Upper lobe of right lung (tissue), 1 donor: ENCODE data around the gene ATG4D. TPM values are rescaled to one million over a fixed set of nuclear protein-coding genes. Genes with fewer than 3 reads are reported as not detected.
A peak's percentile ranks its signal among the peaks of the same experiment; 100 is the strongest.

ENCODE experiments used
- ATAC-seq: fragments of 200-7000 bp; cut with Tn5 transposase; one replicate; pipeline ENCODE4 v1.9.1; 2020; ENCODE audit warnings: mild to moderate bottlenecking, moderate library complexity
- DNase-seq: peaks from one replicate; pipeline ENCODE4 v3.0.0-alpha.2; 2020
- H3K27ac ChIP-seq: fragments of 200-600 bp; one replicate; pipeline ENCODE4 v1.8.0; 2022
- H3K27me3 ChIP-seq: fragments of 200-600 bp; one replicate; pipeline ENCODE4 v1.8.0; 2022; ENCODE audit warnings: mild to moderate bottlenecking
- H3K36me3 ChIP-seq: fragments of 200-600 bp; one replicate; pipeline ENCODE4 v1.8.0; 2022
- H3K4me1 ChIP-seq: fragments of 200-600 bp; one replicate; pipeline ENCODE4 v1.8.0; 2022
- H3K4me3 ChIP-seq: fragments of 200-600 bp; one replicate; pipeline ENCODE4 v1.8.0; 2022; ENCODE audit warnings: mild to moderate bottlenecking
- H3K9me3 ChIP-seq: fragments of 200-600 bp; one replicate; pipeline ENCODE4 v1.8.0; 2022
- CTCF ChIP-seq: fragments of 200-600 bp; IDR thresholded peaks from one replicate; pipeline ENCODE4 v1.8.0; 2022; ENCODE audit warnings: antibody characterized with exemption
- intact Hi-C: fragments of 100-400 bp; cut with DNase I; formaldehyde crosslinking; loops from one replicate; pipeline ENCODE4 v1.11.0; 2022
- total RNA-seq: library from RNA; stranded (reverse); fragmentation: NEBNext Ultra II Directional; extraction: Animal tissue kit (Norgen Biotek cat#: 25700); gene quantifications from one replicate; pipeline ENCODE4 v1.2.1, GENCODE V29; 2021
- donor health status: DM: no; HTN: yes; CAD: no; lungs with severe emphysema.

Gene ATG4D
- total RNA-seq, 1 donor from 2014 or later, result 21.0 TPM

GRCh38 chr19:10565567-10566407 is 22.1 kb downstream of the ATG4D start, which contains the start of gene KRI1:
KRI1 (minus strand) TSS chr19:10566010; CDS start chr19:10565999, 11 bp downstream.
- no peaks in the 10 kb centered on the region for H3K27me3 ChIP-seq
- H3K4me1 ChIP-seq, result peaks cover 26% of the 10 kb centered on the region
- intact Hi-C loops, result no loop called here
- ATAC-seq (peak; percentile 86), DNase-seq (peak; percentile 99)
- H3K4me3 ChIP-seq, result peak within 1 kb of the TSS; percentile 80
- peaks cover 9% of the 10 kb centered on the region for H3K36me3 ChIP-seq
- H3K9me3 ChIP-seq, result no peaks in the 10 kb centered on the region
- peak; percentile 33 for TF ChIP-seq CTCF
- H3K27ac ChIP-seq, result peak within 1 kb of the TSS; percentile 87

- intact Hi-C loops, result no loop called here
- TF ChIP-seq CTCF, result no peak
- DNase-seq (no peak), ATAC-seq (no peak)
- Histone ChIP-seq H3K9me3 (no peaks in the 10 kb centered on the region), H3K4me3 (peak overlapping the region; percentile 80), H3K36me3 (peaks cover 3% of the 10 kb centered on the region), H3K4me1 (peaks cover 26% of the 10 kb centered on the region), H3K27me3 (no peaks in the 10 kb centered on the region), H3K27ac (peak overlapping the region; percentile 87)
Observed at GRCh38 chr19:10566408-10566657, 22.6 kb downstream of the ATG4D start.

GRCh38 chr19:10566658-10567410 is 23.1 kb downstream of the ATG4D start:
- Histone ChIP-seq H3K9me3 (no peaks in the 10 kb centered on the region), H3K27ac (peak overlapping the region; percentile 87), H3K36me3 (no peaks in the 10 kb centered on the region), H3K4me3 (peak overlapping the region; percentile 80), H3K27me3 (no peaks in the 10 kb centered on the region), H3K4me1 (peaks cover 26% of the 10 kb centered on the region)
- intact Hi-C loops, result no loop called here
- no peak for TF ChIP-seq CTCF
- ATAC-seq, result no peak
- no peak for DNase-seq

GRCh38 chr19:10567656-10568055 is 24.0 kb downstream of the ATG4D start:
- Histone ChIP-seq H3K4me3 (peak overlapping the region; percentile 70), H3K4me1 (peaks cover 26% of the 10 kb centered on the region), H3K27me3 (no peaks in the 10 kb centered on the region), H3K27ac (peak overlapping the region; percentile 87), H3K9me3 (no peaks in the 10 kb centered on the region), H3K36me3 (no peaks in the 10 kb centered on the region)
- DNase-seq (no peak), ATAC-seq (no peak)
- intact Hi-C loops, result no loop called here
- TF ChIP-seq CTCF, result no peak

GRCh38 chr19:10568062-10568825 is 24.5 kb downstream of the ATG4D start:
- DNase-seq, result peak; percentile 84
- H3K4me3 ChIP-seq, result peak overlapping the region; percentile 70
- intact Hi-C loops, result no loop called here
- no peaks in the 10 kb centered on the region for H3K27me3 ChIP-seq
- no peaks in the 10 kb centered on the region for H3K9me3 ChIP-seq
- no peak for TF ChIP-seq CTCF
- H3K36me3 ChIP-seq, result no peaks in the 10 kb centered on the region
- peaks cover 26% of the 10 kb centered on the region for H3K4me1 ChIP-seq
- peak overlapping the region; percentile 70 for H3K27ac ChIP-seq
- ATAC-seq, result peak; percentile 1
